Pulmonary artery endothelial cell (primary cell): Measurements from ENCODE around the gene ELFN2. TPM values are rescaled to one million over a fixed set of nuclear protein-coding genes. Genes with fewer than 3 reads are reported as not detected.

Experiments
- total RNA-seq: library from RNA; depleted of rRNA; stranded (reverse); fragments of >200 nt; gene quantifications from 2 replicates; pipeline ENCODE4 v1.2.3, GENCODE V29; 2014

Gene ELFN2
- total RNA-seq, 1 donor from 2014 or later = under 0.01 TPM

Other genes starting within 250 kb of the ELFN2 start
- gene C1QTNF6, start 239.2 kb downstream of the ELFN2 start, total RNA-seq = 10.7 and 16.5 TPM in 2 replicates
- not detected in 2 replicates for gene SSTR3, start 215.0 kb downstream of the ELFN2 start, total RNA-seq
- 19.4 and 36.8 TPM in 2 replicates for gene RAC2, start 183.2 kb downstream of the ELFN2 start, total RNA-seq
- under 0.01 and 0.11 TPM in 2 replicates for gene CYTH4, start 145.0 kb downstream of the ELFN2 start, total RNA-seq
- 119 and 148 TPM in 2 replicates for gene MFNG, start 58.9 kb upstream of the ELFN2 start, total RNA-seq
- 26.9 and 39.7 TPM in 2 replicates for gene CARD10, start 91.9 kb upstream of the ELFN2 start, total RNA-seq
- gene CDC42EP1, start 133.0 kb upstream of the ELFN2 start, total RNA-seq = 19.5 and 27.5 TPM in 2 replicates
- not detected in 2 replicates for gene LGALS2, start 152.6 kb upstream of the ELFN2 start, total RNA-seq
- 26.3 and 36.7 TPM in 2 replicates for gene GGA1, start 181.4 kb upstream of the ELFN2 start, total RNA-seq
- gene SH3BP1, start 212.2 kb upstream of the ELFN2 start, total RNA-seq = 1.1 and 1.5 TPM in 2 replicates
- 11.1 and 13.7 TPM in 2 replicates for gene PDXP, start 231.2 kb upstream of the ELFN2 start, total RNA-seq
- gene LGALS1, start 248.2 kb upstream of the ELFN2 start, total RNA-seq = 4,833 and 7,629 TPM in 2 replicates